GM19023 (cell line): ENCODE results near the gene CAMK4.

Source experiments
- ATAC-seq: cut with Tn5 transposase; IDR thresholded peaks from one replicate; pipeline ENCODE4 v1.9.1; 2021; ENCODE audit warnings: mild to moderate bottlenecking, moderate library complexity; ENCODE audit not compliant: unreplicated experiment

Gene CAMK4

GRCh38 chr5:111223787-111224560 lies at the start of gene CAMK4:
Gene CAMK4, plus strand, starts transcription at chr5:111224384. Its CDS starts 100 bp downstream, at chr5:111224484.
- peak; percentile 77 for ATAC-seq

DNA sequence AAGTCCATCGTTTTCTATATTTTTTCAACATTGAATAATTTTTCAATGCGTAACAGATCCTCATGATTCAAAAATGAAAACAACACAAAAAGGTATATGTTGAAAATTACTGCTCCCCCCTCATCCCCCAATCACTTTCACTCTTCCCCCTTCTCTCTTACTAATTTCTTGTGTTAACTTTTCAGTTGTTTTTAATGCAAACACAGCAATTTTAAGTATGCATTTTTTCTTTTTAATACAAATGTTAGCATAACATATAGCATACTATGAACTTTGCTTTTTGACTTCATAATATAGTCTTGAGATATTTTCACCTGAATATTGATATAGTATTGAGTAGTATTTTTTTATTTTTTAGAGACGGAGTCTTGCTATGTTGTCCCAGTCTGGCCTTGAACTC lies 41.1 kb upstream of the CAMK4 start:
- ATAC-seq = no peak

DNA sequence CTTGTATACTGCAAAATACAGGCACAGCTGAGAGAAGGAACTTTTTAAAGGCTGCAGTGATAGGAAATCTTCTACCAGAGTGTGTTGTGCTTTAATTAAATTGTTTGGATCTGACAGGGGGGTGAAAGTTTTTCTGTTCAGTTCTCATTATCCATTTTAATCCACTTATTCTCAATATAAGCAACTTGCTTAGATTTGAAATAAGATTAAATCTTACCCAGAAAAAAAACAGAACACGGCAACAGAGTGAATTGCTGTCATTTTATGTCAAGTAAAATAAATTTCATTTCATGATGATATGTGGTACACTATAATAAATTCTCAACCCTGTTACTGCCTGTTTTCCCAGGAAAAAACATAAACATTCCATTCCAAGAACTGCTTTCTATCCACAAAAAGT lies 37.1 kb upstream of the CAMK4 start:
- no peak for ATAC-seq

DNA sequence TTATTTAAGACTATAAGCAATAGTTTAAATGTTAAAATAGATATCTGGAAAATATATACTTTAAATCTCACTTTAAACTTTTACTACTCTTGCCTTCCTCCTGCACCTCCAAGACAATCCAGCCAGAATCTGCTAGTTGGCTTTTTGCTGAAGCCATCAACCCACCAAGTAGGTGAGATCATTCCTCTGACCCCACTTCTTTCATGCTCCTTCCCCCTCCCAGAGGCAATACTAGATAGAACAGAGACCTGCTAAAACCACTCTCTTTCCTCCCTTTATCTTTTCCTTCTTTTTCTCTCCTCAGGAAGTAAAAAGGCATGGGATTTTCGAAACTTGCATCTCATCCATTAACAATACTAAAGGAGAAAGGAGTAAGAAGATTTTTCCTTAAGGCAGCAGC lies 30.1 kb upstream of the CAMK4 start:
- no peak for ATAC-seq

DNA sequence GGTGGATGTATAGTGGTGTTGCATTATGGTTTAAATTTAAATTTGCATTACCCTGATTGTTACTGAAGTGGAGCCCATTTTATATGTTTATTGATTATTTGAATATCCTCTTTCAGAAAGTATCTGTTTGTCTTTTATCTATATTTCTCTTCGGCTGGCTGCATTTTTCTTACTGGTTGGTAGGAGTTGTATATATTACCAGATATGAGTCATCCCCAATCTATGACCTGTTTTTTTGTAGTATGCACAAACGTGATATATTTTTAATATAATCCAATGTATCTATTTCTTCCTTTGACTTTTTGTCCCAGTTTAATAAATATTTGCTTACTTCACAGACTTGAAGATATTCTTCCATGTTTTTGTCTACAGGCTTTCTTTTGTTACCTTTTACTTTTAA lies 29.3 kb upstream of the CAMK4 start:
- no peak for ATAC-seq

DNA sequence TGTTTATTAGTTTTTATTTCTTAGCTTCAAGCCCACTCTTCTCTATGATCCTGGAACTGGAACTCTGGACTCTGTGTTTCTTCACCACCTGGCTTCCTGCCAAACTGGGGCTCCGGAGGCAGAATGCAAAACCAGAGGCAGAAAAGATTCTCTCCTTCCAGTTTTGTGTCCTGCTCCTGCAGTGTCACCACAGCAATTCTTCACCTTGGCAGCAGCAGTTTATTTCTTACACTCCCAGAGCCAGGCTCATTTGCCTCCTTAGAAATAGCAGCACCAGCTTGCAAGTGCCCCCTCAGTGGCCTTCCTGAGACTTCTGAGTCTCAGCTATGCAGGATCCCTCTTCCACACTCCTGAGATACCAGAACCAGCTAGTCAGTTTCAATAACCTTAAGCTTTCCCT lies 26.7 kb upstream of the CAMK4 start:
- ATAC-seq = no peak

DNA sequence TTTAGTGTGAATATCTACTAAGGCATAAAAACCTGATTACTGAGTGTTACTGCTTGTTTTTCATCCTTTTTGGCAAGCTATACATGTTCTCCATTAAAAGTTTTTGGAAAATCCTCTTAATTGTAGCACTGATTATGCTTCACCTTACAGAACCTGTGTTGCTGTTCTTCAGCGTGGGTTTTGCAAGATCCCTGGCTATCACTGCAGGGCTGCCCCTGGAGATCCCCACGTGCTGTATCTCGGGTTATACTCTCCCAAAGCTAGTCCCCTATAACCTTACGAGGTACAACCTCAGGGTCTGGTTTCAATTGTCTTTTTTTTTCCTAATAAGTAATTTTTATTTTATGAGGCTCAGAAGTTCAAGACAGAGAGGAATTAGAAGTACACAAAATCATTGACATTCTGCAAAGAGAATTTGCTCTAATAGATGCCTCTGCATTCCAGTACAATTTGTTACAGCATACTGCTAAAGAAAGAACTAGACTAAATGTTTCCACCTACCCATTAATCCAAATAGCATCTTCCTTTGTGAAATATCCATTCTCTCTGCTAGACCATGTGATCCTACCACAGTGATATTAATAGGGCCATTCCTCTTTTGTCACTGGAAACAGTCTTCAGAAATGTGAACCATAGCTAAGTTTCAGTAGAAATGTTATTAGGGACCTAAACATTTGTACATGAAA lies 25.8 kb upstream of the CAMK4 start:
- no peak for ATAC-seq

- ATAC-seq = no peak
These were observed 23.4 kb upstream of the CAMK4 start for GRCh38 chr5:111200828-111201227.

GRCh38 chr5:111201705-111202104 lies 22.5 kb upstream of the CAMK4 start:
- ATAC-seq = no peak

GRCh38 chr5:111211341-111211740 lies 12.8 kb upstream of the CAMK4 start:
- no peak for ATAC-seq

- ATAC-seq = no peak
These were observed 10.0 kb upstream of the CAMK4 start for GRCh38 chr5:111214052-111214742.

DNA sequence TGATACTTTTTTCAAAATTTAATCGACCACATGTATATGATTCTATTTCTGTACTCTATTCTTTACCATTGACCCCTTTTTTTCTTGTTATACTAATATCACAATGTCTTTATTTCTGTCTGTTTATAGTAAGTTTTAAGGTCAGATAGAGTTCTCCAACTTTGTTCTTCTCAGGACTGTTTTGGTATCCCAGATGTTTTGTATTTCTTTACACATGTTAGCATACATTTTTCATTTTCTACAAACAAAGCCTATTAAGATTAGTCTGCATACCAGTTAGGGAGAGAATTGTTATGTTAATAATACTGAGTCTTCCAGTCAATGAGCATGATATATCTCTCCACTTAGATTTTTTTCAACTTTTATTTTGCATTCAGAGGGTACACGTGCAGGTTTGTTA lies 8.2 kb upstream of the CAMK4 start:
- no peak for ATAC-seq

- ATAC-seq = no peak
These were observed 3.0 kb upstream of the CAMK4 start for GRCh38 chr5:111221139-111221538.

DNA sequence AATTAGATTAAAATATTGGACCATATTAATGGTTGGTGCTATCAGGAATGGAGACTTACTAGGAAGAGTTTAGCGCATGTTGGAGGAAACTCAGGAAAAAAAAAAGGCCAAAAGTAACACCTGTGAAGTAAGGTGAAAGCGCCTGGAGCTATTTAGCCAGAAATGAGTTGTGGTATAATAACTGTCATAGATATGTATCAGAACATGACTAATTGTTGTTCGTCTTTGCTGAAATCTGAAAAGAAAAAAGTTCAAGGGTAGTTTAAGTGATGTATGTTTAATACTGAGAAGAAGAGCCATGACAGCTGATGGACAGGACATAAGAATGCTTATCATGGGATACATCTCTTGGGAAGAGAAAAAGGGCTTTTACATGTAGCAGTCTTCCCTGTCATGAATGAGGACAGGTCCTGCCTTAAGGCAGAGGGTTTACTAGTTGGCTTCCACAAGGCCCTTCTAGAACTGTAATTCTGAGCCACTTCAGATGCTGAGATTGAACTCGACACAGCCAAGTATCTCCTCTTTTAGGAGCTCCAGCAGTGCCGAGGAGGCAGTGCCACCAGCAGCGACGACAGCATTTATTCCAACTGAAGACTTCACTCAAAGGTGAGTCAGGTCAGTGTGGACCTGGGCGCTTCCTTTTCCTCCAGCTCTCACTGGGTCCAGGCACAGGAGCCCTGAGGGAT lies 940 bp upstream of the CAMK4 start:
- ATAC-seq = peak; percentile 1

DNA sequence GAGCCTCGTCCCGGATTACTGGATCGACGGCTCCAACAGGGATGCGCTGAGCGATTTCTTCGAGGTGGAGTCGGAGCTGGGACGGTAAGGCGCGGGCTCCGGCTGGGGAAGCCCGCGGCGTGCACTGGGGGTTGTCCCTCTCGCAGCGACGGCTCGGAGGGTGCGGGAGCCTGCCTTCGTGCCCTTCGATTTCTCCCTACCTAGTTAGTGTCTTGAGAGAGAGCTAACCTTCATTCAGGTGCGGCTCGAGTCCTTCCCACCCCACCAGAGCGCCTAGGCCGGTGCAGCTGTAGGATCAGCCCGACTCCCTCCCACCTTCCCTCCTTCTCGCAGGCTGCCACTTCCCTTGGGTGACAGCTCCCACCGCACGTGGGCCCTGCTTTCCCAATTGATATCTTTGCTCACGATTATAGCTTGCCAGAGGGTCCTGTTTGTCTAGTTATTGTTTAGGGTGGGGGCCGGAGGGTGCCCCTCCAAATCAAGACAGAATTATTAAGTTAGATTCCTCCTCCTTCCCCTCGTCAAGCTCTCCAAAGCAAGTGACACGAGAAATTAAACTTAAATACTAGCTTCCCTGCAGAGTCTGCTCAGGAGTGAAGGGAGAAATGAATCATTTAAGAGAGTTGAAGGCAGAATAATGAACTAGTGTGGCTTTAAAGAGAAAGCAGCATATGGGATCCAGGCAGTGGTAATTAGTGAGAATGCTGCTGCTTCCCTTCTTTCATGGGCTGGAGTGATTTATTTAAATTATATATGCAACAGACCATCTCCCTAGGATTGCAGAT lies 569 bp downstream of the CAMK4 start:
- ATAC-seq = peak; percentile 40

DNA sequence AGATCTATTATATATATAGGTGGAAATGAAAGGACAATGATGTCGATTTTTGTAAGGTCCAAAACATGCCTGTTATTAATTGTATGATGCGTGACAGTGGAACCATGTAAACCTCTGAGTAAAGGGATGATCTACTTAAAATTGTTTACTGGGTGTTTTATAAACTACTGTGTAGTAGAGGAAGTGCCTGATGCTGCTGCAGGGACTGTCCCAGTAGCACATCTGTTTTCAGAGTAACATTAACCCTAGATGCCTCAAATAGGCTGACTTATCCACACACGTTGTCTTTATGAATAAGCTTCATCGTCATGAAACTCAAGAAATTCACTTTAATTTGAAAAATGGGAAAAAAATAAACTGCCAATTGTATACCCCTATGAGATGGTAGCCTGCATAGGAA lies 1.7 kb downstream of the CAMK4 start:
- peak; percentile 11 for ATAC-seq

DNA sequence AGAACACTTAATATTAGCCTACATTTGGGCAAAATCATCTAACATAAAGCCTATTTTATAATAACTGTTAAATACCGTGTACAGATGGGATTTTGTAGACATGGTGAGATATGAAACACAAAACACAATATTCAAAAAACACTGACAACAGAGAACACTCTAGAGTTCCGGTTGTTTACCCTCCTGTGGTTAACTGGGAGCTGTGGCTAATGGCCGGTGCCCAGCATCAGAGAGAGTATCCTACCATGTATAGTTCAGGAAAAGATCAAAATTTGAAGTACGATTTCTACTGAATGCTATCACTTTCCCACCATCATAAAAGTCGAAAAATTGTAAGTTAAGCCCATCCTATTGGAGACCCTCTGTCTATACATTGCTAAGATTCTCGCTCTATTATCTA lies 2.4 kb downstream of the CAMK4 start:
- no peak for ATAC-seq

- ATAC-seq = no peak
These were observed 3.1 kb downstream of the CAMK4 start for GRCh38 chr5:111227226-111227782.

DNA sequence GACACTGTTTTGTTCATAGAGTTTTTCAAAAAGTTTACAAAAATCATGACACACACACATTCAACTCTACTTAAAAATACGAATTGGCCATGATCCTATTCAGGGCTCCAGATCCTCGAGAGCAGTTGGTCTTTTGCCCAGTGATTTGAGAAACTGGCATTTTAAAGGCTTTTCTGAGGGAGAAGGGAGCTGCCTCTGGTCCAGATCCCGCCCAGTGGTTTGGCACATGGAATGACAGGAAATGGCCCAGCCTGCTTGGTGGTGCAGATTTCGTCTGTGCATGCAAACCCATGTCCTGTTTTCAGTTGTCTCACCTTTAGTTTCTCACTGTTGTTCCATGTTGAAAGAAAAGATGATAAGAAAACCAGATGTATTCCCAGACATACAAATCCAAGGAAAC lies 3.6 kb downstream of the CAMK4 start:
- ATAC-seq = no peak

- no peak for ATAC-seq
These were observed 4.5 kb downstream of the CAMK4 start for GRCh38 chr5:111228520-111229220.
